HG02938 (cell line): ENCODE data around the gene C5AR2.
"Not testable (repeated sequence)": the region's sequence is repeated elsewhere in the genome, so short reads cannot be mapped to it uniquely, and the experiment has no call there.

Experiments used
- ATAC-seq: cut with Tn5 transposase; IDR thresholded peaks from one replicate; pipeline ENCODE4 v1.9.1; 2021; ENCODE audit warnings: mild to moderate bottlenecking, moderate library complexity; ENCODE audit not compliant: unreplicated experiment

Gene C5AR2

DNA sequence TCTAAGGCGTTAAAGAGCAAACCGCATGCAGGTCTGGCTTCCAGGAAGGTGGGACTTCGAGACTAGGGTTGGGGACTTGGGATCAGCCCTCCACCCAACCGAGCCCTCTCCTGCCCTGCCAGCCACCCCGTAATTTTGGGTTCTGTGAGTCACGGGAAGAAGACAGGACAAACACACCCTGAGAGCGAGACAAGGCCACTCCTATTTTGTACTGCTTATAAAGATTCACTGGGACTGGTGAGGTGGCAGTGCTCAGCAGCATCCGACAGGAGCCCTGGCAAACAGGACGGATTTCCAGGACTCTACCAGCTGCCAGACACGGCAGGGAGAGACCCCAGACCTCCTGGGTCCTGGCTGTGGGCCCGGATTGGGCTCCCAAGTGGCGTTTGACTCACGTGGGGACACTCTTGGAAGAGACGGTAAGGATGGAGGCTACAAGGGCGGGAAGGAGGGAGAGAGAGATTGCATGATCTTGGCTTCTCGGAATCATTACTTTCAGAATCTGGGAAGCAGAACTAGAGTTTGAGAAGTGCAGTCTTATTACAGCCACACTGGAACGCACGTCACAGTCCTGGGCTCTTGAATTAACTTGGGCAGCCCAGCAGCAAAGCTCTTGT, at the start of gene C5AR2:
TSS of gene C5AR2 (plus strand) at position 245 of the 617 bp plus-strand sequence. CDS start 8,625 bp downstream, outside the sequence.
- no peak for ATAC-seq

DNA sequence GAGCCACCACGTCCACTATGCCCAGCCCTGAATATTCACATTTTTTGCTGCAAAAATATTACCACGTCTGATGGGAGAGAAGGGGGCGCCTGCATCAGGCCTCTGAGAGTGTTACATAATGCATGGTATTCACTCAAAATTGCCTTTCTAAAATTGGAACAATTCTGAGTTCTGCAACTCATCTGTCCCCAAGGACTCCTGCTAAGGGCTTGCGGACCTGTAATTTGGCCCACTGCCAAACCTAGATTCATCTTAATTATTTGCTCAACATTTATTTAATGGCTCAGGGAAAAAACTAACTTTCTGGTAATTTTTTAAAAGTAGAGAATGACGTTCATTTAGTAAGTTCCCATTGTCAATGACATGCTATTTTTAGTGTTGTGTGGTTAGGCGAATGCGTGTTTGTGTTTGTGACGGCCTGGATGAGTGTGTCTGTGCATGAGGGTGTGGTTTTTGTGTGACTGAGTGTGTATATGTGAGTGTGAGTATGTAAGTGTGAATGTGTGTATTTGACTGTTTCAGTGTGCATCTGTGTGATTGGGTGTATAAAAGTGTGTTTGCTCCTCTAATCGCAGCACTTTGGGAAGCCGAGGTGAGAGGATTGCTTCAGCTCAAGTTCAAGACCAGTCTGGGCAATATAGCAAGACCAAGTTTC, 48.4 kb upstream of the C5AR2 start:
- ATAC-seq = no peak

DNA sequence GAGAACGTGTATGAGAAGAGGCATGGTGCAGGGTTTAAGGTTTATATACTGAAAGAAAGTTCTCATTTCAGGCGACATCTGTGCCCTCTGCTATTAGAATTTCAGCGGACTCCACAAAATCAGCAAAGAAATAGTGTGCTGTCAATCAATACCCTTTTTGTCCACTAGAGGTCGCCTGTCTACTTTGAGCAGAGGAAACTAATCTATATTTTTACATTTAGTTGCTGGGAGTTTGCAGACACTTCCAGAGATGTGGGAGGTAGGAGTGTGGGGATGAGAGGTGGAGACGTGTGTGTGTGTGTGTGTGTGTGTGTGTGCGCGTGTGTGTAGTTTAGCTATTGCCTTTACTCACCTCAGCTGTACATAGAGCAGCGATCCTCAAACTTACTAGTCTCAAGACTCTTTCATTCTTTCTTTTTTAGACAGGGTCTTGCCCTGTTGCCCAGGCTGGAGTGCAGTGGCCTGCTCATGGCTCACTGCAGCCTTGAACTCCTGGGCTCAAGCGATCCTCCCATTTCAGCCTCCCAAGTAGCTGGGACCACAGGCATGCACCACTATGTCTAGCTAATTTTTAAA, 47.6 kb upstream of the C5AR2 start:
- ATAC-seq = no peak

DNA sequence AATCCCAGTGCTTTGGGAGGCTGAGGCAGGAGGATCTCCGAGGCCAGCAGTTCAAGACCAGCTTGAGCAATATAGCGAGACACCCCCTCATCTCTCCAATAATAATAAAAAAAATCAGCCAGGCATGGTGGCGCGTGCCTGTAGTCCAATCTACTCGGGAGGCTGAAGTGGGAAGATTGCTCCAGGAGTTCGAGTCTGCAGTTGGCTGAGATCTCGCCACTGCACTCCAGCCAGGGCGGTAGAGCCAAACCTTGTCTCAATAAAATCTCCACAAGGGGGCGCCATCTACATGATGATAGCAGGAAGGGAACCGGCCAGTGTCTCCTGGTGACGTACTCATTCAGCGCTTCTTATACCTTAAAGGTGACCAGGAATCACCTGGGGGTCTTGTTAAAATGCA, 35.9 kb upstream of the C5AR2 start:
- ATAC-seq = no peak

DNA sequence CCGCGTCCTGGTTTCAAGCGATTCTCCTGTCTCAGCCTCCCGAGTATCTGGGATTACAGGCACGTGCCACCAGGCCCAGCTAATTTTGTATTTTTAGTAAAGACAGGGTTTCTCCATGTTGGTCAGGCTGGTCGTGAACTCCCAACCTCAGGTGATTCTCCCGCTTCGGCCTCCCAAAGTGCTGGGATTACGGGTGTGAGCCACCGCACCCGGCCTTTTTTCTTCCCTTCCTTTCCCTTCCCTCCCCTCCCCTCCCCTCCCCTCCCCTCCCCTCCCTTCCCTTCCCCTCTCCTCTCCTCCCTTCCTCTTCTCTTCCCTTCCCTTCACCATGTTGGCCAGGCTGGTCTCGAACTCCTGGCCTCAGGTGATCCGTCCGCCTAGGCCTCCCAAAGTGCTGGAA, 31.1 kb upstream of the C5AR2 start:
- not testable (repeated sequence) for ATAC-seq

DNA sequence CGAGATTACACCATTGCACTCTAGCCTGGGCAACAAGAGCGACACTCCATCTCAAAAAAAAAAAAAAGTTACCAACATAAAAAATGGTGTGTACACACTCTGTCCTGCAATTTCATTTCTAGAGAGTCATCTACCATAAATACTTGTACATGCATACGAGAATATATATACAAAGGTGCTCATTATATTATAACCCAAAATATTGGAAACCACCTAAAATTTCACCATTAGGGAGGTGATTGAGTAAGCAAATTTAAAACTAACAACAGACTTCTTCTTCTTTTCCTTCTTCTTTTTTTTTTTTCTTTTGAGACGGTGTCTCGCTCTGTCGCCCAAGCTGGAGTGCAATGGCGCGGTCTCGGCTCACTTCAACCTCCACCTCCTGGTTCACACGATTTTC, 29.7 kb upstream of the C5AR2 start:
- no peak for ATAC-seq

DNA sequence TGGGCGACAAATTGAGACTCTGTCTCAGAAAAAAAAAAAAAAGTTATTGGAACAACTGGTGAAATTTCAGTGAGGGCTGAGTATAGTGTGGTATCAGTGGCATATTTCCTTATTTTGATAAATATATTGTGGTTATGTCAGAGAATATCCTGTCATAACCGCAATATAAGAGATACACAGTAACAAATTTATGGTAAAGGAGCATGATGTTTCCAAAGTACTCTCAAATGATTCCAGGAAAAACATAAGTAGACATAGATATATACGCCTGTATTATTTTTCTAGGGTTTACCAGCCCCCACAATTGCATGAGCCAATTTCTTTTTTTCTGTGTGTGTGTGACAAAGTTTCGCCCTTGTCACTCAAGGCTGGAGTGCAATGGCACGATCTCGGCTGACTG, 28.0 kb upstream of the C5AR2 start:
- ATAC-seq = no peak

DNA sequence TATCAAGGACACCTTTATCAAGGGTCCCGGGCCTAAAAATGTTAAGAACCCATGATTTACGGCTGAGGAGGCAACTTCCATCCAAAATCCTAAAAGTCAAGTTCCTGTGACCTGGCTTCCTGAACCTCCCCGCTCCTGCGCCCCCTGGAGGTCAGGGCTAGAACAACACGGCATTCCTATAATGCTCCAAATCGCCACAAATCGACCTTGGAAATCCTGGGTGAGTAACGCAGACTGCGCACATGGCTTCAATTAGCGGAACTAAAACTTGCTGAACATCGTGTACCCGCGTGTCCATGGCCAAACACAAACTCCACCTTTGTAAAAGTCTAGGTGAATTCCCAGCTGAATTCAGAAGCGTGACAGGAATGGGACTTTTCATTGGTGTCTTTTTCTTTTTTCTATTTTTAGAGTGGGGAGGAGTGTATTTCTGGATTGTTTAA, 26.6 kb upstream of the C5AR2 start:
- ATAC-seq = no peak

DNA sequence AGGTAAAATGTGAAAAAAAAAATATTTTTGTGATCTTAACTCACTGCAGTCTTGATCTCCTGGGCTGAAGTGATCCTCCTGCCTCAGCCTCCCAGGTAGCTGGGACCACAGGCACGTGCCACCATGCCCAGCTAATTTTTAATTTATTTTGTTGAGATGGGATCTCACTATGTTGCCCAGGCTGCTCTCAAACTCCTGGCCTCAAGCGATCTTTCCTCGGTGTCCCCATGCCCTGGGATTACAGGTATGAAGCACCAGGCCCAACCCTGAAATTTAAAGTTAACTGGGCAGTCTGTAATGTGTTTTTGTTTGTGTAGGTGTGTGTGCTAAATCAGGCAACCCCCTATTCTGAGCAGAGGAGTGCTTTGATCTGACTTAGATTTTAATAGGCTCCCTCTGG, 25.7 kb upstream of the C5AR2 start:
- no peak for ATAC-seq

DNA sequence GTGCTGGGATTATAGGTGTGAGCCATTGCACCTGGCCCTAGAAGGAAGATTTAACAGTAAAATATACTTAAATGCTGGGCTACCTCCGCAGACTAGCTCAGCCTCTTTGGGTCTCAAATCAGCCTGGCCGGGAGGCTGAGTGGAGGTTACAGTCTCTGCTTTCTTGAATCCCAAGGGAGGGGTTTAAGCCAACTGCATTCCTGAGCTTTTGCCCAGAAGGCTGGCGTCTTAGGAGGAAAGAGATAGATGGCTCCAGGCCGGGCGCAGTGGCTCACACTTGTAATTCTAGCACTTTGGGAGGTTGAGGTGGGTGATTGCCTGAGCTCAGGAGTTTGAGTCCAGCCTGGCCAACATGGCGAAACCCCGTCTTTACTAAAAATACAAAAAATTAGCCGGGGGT, 22.9 kb upstream of the C5AR2 start:
- no peak for ATAC-seq

DNA sequence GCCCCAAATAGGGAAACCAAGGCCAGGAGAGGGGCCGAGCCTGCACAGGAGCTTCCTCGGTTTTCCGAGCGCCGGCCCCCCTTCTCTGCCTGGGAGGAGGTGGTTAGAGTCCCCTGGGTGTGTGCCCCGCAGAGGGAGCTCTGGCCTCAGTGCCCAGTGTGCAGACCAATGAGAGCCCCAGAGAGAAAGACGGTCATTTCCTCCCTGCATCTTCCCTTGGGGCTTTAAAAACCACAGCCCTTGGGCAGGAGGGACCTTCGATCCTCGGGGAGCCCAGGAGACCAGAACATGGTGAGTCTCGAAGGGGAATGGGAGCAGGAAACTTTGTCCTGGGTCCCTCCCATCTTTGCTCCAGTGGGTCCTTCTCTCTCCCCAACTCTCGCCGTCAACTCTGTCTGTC, 22.4 kb upstream of the C5AR2 start, which contains the start of gene C5AR1:
TSS of gene C5AR1 (plus strand) at position 254 of the 400 bp plus-strand sequence. CDS start at position 289, 35 bp downstream.
- ATAC-seq = no peak

DNA sequence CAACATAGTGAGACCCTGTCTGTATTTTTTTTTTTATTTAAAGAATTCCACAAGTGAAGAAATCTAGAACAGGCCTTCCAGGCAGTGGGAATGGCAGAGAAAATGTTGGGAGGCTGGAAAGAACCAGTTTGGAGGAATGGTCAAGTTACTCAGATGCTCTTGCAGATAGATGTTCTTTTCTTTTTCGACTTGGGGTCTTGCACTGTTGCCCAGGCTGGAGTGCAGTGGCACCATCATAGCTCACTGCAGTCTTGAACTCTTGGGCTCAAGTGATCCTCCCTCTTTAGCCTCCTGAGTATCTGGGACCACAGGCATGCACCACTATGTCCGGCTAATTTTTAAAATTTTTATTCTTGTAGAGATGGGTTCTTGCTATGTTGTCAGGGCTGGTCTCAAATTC, 21.7 kb upstream of the C5AR2 start:
- ATAC-seq = no peak

DNA sequence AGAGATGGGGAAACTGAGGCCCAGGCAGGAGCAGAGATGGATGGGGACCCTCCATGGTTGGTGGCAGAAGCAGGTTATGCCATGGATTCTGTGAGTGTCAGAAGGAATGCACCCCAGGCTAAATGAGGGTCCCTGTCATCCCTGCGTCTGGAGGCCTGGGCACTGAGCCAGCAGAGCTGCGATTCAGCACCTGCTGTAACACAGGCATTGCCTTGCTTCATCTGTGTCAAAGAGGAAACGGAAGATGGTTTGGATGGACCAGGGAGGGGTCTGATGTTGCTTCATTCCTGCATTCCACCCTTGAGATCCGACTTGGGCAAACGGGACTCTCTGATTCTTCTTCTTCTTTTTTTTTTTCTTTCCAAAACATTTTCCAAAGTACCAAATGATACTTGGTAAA, 21.2 kb upstream of the C5AR2 start:
- no peak for ATAC-seq

DNA sequence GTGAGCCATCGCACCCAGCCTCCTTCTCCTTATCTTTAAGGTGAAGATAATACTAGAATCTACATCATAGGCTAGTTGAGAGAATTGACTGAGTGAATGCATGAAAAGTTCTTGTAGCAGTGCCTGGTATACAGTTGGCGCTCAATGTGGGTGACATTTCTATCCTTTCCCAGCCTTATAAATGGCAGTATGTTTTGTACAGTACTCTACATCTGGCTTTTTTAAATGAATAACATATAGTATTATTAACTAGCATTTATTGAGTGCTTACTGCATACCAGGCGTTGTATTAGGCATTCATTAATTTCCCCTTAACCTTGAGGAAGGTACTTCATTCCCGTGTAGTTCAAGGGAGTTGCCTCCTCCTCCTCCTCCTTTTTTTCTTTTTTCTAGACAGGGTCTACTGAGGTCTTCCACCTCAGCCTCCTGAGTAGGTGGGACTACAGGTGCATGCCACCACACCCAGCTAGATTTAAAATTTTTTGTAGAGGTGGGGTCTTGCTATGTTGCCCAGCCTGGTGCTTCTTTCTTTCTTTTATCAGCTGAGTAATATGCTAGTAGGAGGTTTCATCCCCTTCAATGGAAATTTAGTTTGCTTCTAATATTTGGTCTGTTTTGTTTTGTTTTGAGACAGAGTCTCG, 19.5 kb upstream of the C5AR2 start:
- ATAC-seq = no peak

DNA sequence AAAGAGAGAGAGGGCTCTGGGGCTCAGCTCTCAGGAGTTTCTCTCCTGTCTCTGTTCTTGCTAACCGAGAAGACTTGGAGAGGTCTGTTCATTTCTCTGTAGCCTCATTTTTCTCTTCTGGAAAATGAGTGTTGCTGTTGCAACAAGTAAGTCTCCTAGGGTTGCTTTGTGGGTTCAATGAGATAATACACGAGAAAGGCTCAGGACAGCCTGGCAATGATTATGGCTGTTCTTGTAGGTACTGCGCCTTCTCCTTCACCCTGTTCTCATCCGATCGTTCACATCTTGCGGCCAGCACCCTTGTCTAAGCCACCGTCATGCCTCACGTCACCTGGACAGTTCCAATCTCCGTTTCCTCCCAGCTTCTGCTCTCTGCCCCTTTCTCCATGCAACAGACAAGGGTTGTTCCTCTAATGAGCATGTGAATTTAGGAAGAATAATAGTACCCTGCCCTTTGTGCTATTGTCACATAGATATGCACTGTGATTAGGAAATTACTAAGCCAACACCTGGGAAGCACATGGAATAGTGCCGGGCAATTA, 18.1 kb upstream of the C5AR2 start:
- ATAC-seq = no peak

DNA sequence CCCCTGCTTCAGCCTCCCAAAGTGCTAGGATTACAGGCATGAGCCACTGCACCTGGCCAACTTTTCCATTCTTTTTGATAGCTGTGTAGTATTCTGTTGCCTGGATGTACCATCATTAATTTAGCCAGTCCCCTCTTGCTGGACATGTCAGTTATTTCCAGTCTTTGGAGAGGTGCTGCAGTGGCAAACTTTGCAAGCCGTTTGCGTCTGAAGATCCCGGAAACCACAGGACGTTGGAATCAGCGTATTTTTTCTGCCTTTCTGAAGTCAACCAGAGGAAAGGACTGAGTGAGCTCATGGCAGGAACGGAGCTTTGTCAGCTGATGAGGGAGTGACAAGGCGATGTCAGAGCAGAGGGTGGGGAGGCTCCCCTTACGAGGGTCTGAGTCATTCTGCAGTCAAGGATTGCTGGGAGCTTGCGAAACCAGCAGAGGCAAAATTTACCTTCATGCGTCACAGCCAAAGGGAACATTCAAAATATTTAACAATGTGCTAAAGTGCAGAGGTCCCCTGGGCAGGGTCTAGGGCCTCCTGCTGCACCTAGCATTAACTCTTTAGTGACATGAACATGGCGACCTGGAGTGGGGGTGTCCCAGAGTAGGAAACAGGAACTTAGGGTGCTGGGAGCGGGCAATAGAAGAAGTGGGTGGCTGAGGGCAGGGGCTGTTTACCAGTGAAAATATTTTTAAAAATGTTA, 16.7 kb upstream of the C5AR2 start:
- ATAC-seq = no peak

DNA sequence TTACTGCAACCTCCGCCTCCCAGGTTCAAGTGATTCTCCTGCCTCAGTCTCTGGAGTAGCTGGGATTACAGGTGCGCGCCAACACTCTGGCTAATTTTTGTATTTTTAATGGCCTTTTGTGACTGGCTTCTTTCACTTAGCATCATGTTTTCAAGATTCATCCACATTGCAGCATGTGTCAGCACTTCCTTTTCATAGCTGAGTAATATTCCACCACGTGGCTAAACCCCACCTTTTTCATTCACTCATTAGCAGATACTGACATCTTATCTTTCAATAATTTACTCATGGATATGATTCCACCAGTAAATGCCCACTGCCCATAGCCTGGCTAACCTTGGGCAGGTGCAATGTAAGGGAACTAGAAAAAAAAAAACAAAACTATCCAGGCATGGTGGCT, 15.5 kb upstream of the C5AR2 start:
- ATAC-seq = no peak

DNA sequence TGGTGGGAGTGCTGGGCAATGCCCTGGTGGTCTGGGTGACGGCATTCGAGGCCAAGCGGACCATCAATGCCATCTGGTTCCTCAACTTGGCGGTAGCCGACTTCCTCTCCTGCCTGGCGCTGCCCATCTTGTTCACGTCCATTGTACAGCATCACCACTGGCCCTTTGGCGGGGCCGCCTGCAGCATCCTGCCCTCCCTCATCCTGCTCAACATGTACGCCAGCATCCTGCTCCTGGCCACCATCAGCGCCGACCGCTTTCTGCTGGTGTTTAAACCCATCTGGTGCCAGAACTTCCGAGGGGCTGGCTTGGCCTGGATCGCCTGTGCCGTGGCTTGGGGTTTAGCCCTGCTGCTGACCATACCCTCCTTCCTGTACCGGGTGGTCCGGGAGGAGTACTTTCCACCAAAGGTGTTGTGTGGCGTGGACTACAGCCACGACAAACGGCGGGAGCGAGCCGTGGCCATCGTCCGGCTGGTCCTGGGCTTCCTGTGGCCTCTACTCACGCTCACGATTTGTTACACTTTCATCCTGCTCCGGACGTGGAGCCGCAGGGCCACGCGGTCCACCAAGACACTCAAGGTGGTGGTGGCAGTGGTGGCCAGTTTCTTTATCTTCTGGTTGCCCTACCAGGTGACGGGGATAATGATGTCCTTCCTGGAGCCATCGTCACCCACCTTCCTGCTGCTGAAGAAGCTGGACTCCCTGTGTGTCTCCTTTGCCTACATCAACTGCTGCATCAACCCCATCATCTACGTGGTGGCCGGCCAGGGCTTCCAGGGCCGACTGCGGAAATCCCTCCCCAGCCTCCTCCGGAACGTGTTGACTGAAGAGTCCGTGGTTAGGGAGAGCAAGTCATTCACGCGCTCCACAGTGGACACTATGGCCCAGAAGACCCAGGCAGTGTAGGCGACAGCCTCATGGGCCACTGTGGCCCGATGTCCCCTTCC, 11.8 kb upstream of the C5AR2 start:
- no peak for ATAC-seq

DNA sequence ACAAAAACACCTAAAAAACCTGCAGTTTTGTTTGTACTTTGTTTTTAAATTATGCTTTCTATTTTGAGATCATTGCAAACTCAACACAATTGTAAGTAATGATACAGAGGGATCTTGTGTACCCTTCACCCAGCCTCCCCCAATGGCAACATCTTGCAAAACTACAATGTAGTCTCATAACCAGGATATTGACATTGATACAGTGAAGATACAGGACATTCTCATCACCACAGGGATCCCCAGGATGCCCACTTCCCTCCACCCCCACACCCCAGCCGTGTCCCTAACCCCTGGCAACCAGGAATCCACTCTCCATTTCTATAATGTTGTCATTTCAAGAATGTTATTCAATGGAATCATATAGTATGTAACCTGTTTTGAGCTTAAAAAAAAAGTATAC, 10.3 kb upstream of the C5AR2 start:
- ATAC-seq = no peak

DNA sequence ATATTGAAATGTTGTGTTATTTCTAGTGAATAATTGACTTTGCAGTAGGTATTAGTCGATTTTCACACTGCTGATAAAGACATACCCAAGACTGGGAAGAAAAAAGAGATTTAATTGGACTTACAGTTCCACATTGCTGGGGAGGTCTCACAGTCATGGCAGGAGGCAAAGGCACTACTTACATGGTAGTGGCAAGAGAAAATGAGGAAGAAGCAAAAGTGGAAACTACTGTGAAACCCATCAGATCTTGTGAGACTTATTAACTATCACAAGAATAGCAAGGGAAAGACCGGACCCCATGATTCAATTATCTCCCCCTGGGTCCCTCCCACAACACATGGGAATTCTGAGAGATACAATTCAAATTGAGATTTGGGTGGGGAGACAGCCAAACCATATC, 9.9 kb upstream of the C5AR2 start:
- ATAC-seq = no peak
